Activated naive CD8-positive, alpha-beta T cell treated with anti-CD3 and anti-CD28 coated beads, Interleukin-2, amount 10 ng/mL, durations not matched to agents 7 days and 5 days (primary cell): ENCODE measurements around the gene RIN3. TPM values are rescaled to one million over a fixed set of nuclear protein-coding genes. Genes with fewer than 3 reads are reported as not detected.
A peak's percentile ranks its signal among the peaks of the same experiment; 100 is the strongest.

ENCODE experiments used
- ATAC-seq: fragments of 150-1000 bp; cut with Tn5 transposase; one replicate; pipeline ENCODE4 v1.10.0; 2021; ENCODE audit warnings: low read depth, moderate library complexity
- POLR2A ChIA-PET: fragments of 350-600 bp; sonication (Branson Sonifier 250); formaldehyde crosslinking; loops from one replicate; lab custom pipeline; 2021; ENCODE audit warnings: antibody characterized with exemption; lab: Charles Lee
- DNase-seq: peaks from one replicate; pipeline ENCODE4 v3.0.0; 2021
- H3K27ac Mint-ChIP-seq: one replicate; pipeline ENCODE4 v1.8.0; 2022; ENCODE audit warnings: mild to moderate bottlenecking, mixed read lengths
- H3K27me3 Mint-ChIP-seq: one replicate; pipeline ENCODE4 v1.8.0; 2022; ENCODE audit warnings: mild to moderate bottlenecking, moderate library complexity, mixed read lengths
- H3K36me3 Mint-ChIP-seq: one replicate; pipeline ENCODE4 v1.8.0; 2021; ENCODE audit warnings: mild to moderate bottlenecking, mixed read lengths
- H3K4me1 Mint-ChIP-seq: one replicate; pipeline ENCODE4 v1.8.0; 2021; ENCODE audit warnings: mixed read lengths
- H3K4me3 Mint-ChIP-seq: one replicate; pipeline ENCODE4 v1.8.0; 2022; ENCODE audit warnings: mild to moderate bottlenecking, moderate library complexity, mixed read lengths
- H3K9me3 Mint-ChIP-seq: one replicate; pipeline ENCODE4 v1.8.0; 2021; ENCODE audit warnings: mixed read lengths
- total RNA-seq, 2 experiments: library from RNA; stranded (reverse); gene quantifications; one replicate each; pipeline ENCODE4 v1.2.3, GENCODE V29; 2021

Gene RIN3
- total RNA-seq, 2 experiments from 2014 or later, result 80.5 to 80.9 TPM

GRCh38 chr14:92492258-92492657 is 21.3 kb upstream of the RIN3 start:
- POLR2A ChIA-PET, result no interaction called here
- peaks cover 2% of the 10 kb centered on the region for H3K4me1 Mint-ChIP-seq

GRCh38 chr14:92493024-92493423 is 20.6 kb upstream of the RIN3 start:
- H3K27me3 Mint-ChIP-seq, result peaks cover 7% of the 10 kb centered on the region
- ATAC-seq (no peak), DNase-seq (no peak)
- no peak overlapping the region for H3K4me3 Mint-ChIP-seq
- no peaks in the 10 kb centered on the region for H3K4me1 Mint-ChIP-seq
- no peaks in the 10 kb centered on the region for H3K9me3 Mint-ChIP-seq
- H3K27ac Mint-ChIP-seq, result no peak overlapping the region
- no peaks in the 10 kb centered on the region for H3K36me3 Mint-ChIP-seq
- POLR2A ChIA-PET, result no interaction called here

More at GRCh38 chr14:92492258-92492657, 21.3 kb upstream of the RIN3 start:
- H3K27ac Mint-ChIP-seq, result no peak overlapping the region
- no peak for ATAC-seq
- no peak overlapping the region for H3K4me3 Mint-ChIP-seq
- no peaks in the 10 kb centered on the region for H3K9me3 Mint-ChIP-seq
- H3K27me3 Mint-ChIP-seq, result peaks cover 7% of the 10 kb centered on the region
- no peak for DNase-seq
- no peaks in the 10 kb centered on the region for H3K36me3 Mint-ChIP-seq

- POLR2A ChIA-PET, result no interaction called here
- H3K36me3 Mint-ChIP-seq, result no peaks in the 10 kb centered on the region
- no peaks in the 10 kb centered on the region for H3K9me3 Mint-ChIP-seq
- ATAC-seq (no peak), DNase-seq (no peak)
- H3K4me1 Mint-ChIP-seq, result no peaks in the 10 kb centered on the region
- H3K27ac Mint-ChIP-seq, result no peak overlapping the region
- H3K27me3 Mint-ChIP-seq, result peaks cover 7% of the 10 kb centered on the region
- no peak overlapping the region for H3K4me3 Mint-ChIP-seq
Observed at GRCh38 chr14:92493492-92493891, 20.1 kb upstream of the RIN3 start.

- Mint-ChIP-seq H3K4me1 (no peaks in the 10 kb centered on the region), H3K4me3 (no peak overlapping the region), H3K9me3 (no peaks in the 10 kb centered on the region), H3K27ac (no peak overlapping the region), H3K27me3 (peaks cover 4% of the 10 kb centered on the region), H3K36me3 (no peaks in the 10 kb centered on the region)
- POLR2A ChIA-PET, result no interaction called here
- DNase-seq, result no peak
- ATAC-seq, result no peak
Observed at GRCh38 chr14:92494512-92494911, 19.1 kb upstream of the RIN3 start.

GRCh38 chr14:92495027-92495426 is 18.6 kb upstream of the RIN3 start:
- ATAC-seq (no peak), DNase-seq (no peak)
- H3K36me3 Mint-ChIP-seq, result no peaks in the 10 kb centered on the region
- no peak overlapping the region for H3K4me3 Mint-ChIP-seq
- H3K9me3 Mint-ChIP-seq, result no peaks in the 10 kb centered on the region
- no peaks in the 10 kb centered on the region for H3K4me1 Mint-ChIP-seq
- POLR2A ChIA-PET, result no interaction called here
- no peak overlapping the region for H3K27ac Mint-ChIP-seq
- H3K27me3 Mint-ChIP-seq, result peaks cover 9% of the 10 kb centered on the region

- no peak overlapping the region for H3K4me3 Mint-ChIP-seq
- H3K27ac Mint-ChIP-seq, result no peak overlapping the region
- peaks cover 9% of the 10 kb centered on the region for H3K27me3 Mint-ChIP-seq
- H3K36me3 Mint-ChIP-seq, result no peaks in the 10 kb centered on the region
- POLR2A ChIA-PET, result no interaction called here
- H3K4me1 Mint-ChIP-seq, result no peaks in the 10 kb centered on the region
- H3K9me3 Mint-ChIP-seq, result no peaks in the 10 kb centered on the region
- DNase-seq (no peak), ATAC-seq (no peak)
Observed at GRCh38 chr14:92496191-92496857, 17.3 kb upstream of the RIN3 start.

GRCh38 chr14:92497391-92497790 is 16.2 kb upstream of the RIN3 start:
- Mint-ChIP-seq H3K4me1 (no peaks in the 10 kb centered on the region), H3K36me3 (no peaks in the 10 kb centered on the region), H3K27ac (no peak overlapping the region)

GRCh38 chr14:92499234-92499633 is 14.3 kb upstream of the RIN3 start:
- Mint-ChIP-seq H3K27me3 (peaks cover 8% of the 10 kb centered on the region), H3K9me3 (no peaks in the 10 kb centered on the region), H3K4me1 (no peaks in the 10 kb centered on the region), H3K27ac (no peak overlapping the region), H3K36me3 (no peaks in the 10 kb centered on the region), H3K4me3 (no peak overlapping the region)
- ATAC-seq (no peak), DNase-seq (no peak)
- POLR2A ChIA-PET, result interaction anchor here (1.3 kb wide), 1 partner anchor 12 kb away, joined by 3 read pairs; no protein-coding TSS in a partner anchor

More at GRCh38 chr14:92497391-92497790, 16.2 kb upstream of the RIN3 start:
- POLR2A ChIA-PET, result no interaction called here
- H3K9me3 Mint-ChIP-seq, result no peaks in the 10 kb centered on the region
- DNase-seq (no peak), ATAC-seq (no peak)
- H3K4me3 Mint-ChIP-seq, result no peak overlapping the region
- H3K27me3 Mint-ChIP-seq, result peaks cover 9% of the 10 kb centered on the region

- Mint-ChIP-seq H3K27ac (no peak overlapping the region), H3K4me3 (no peak overlapping the region), H3K4me1 (peaks cover 2% of the 10 kb centered on the region), H3K9me3 (no peaks in the 10 kb centered on the region), H3K36me3 (no peaks in the 10 kb centered on the region), H3K27me3 (peaks cover 6% of the 10 kb centered on the region)
- POLR2A ChIA-PET, result interaction anchor here (1.3 kb wide), 1 partner anchor 14 kb away, joined by 3 read pairs; no protein-coding TSS in a partner anchor
- ATAC-seq (no peak), DNase-seq (no peak)
Observed at GRCh38 chr14:92500491-92500941, 13.1 kb upstream of the RIN3 start.

- H3K4me3 Mint-ChIP-seq, result no peak overlapping the region
- no peak overlapping the region for H3K27ac Mint-ChIP-seq
- POLR2A ChIA-PET, result no interaction called here
- H3K27me3 Mint-ChIP-seq, result peaks cover 6% of the 10 kb centered on the region
- H3K9me3 Mint-ChIP-seq, result no peaks in the 10 kb centered on the region
- no peaks in the 10 kb centered on the region for H3K36me3 Mint-ChIP-seq
- no peak for ATAC-seq
- DNase-seq, result no peak
- peaks cover 6% of the 10 kb centered on the region for H3K4me1 Mint-ChIP-seq
Observed at GRCh38 chr14:92501891-92502351, 11.7 kb upstream of the RIN3 start.

GRCh38 chr14:92502541-92503286 is 10.9 kb upstream of the RIN3 start:
- no peak for ATAC-seq
- Mint-ChIP-seq H3K4me1 (peaks cover 12% of the 10 kb centered on the region), H3K36me3 (no peaks in the 10 kb centered on the region), H3K27ac (no peak overlapping the region), H3K4me3 (no peak overlapping the region), H3K9me3 (no peaks in the 10 kb centered on the region), H3K27me3 (peaks cover 6% of the 10 kb centered on the region)
- DNase-seq, result peak; percentile 10
- POLR2A ChIA-PET, result no interaction called here

- H3K4me3 Mint-ChIP-seq, result no peak overlapping the region
- no peak overlapping the region for H3K27ac Mint-ChIP-seq
- H3K36me3 Mint-ChIP-seq, result no peaks in the 10 kb centered on the region
- no peak for ATAC-seq
- POLR2A ChIA-PET, result interaction anchor here (1.4 kb wide), 1 partner anchor 9 kb away, joined by 4 read pairs; no protein-coding TSS in a partner anchor
- peaks cover 6% of the 10 kb centered on the region for H3K27me3 Mint-ChIP-seq
- peaks cover 12% of the 10 kb centered on the region for H3K4me1 Mint-ChIP-seq
- no peak for DNase-seq
- H3K9me3 Mint-ChIP-seq, result no peaks in the 10 kb centered on the region
Observed at GRCh38 chr14:92503756-92504491, 9.7 kb upstream of the RIN3 start.

GRCh38 chr14:92505826-92506225 is 7.8 kb upstream of the RIN3 start:
- Mint-ChIP-seq H3K4me3 (no peak overlapping the region), H3K36me3 (no peaks in the 10 kb centered on the region), H3K4me1 (peaks cover 12% of the 10 kb centered on the region), H3K27ac (no peak overlapping the region), H3K27me3 (no peaks in the 10 kb centered on the region), H3K9me3 (no peaks in the 10 kb centered on the region)
- no peak for DNase-seq
- POLR2A ChIA-PET, result interaction anchor here (1.4 to 1.5 kb wide), 2 partner anchors 7 to 33 kb away, joined by 4 read pairs; no protein-coding TSS in a partner anchor
- ATAC-seq, result no peak
